CD14-positive monocyte (primary cell): ENCODE results near the gene LACRT. TPM values are rescaled to one million over a fixed set of nuclear protein-coding genes. Genes with fewer than 3 reads are reported as not detected.

ENCODE experiments used
- DNase-seq, 3 donors: peaks; one replicate each; pipeline ENCODE4 v3.0.0-alpha.2; 2011 to 2022
- H2AFZ ChIP-seq: 2 replicates; pipeline ENCODE4 v1.6.0; 2012; ENCODE audit warnings: mild to moderate bottlenecking, low read depth, low read length, inconsistent platforms; ENCODE audit not compliant: insufficient read depth, poor library complexity, severe bottlenecking
- H3K27ac ChIP-seq, 2 donors: 1 replicate in 1 of 2; 2 replicates in 1 of 2; pipeline ENCODE4 v1.5.1; 2012 to 2013; ENCODE audit warnings: low read length in 2 of 2, control low read depth in 1 of 2, inconsistent platforms in 1 of 2, low read depth in 1 of 2, mild to moderate bottlenecking in 1 of 2
- H3K27me3 ChIP-seq, 2 donors: one replicate each; pipeline versions ENCODE4 v1.6.0 to v1.6.1; 2011 to 2013; ENCODE audit warnings: low read length in 2 of 2; ENCODE audit not compliant: control insufficient read depth in 2 of 2, insufficient read depth in 2 of 2
- H3K36me3 ChIP-seq, 2 donors: replicated peaks in 1 of 2; 1 replicate in 1 of 2; 2 replicates in 1 of 2; pipeline versions ENCODE4 v1.5.1 to v1.6.1; 2012 to 2013; ENCODE audit warnings: low read length in 2 of 2, control low read depth in 1 of 2, inconsistent platforms in 1 of 2, mild to moderate bottlenecking in 1 of 2; ENCODE audit not compliant: insufficient read depth in 2 of 2, control insufficient read depth in 1 of 2
- H3K4me1 ChIP-seq, 2 donors: 1 replicate in 1 of 2; 2 replicates in 1 of 2; pipeline versions ENCODE4 v1.5.1 to v1.6.1; 2012 to 2013; ENCODE audit warnings: low read length in 2 of 2, control low read depth in 1 of 2, inconsistent platforms in 1 of 2, mild to moderate bottlenecking in 1 of 2, moderate library complexity in 1 of 2; ENCODE audit not compliant: insufficient read depth in 2 of 2, control insufficient read depth in 1 of 2
- H3K4me2 ChIP-seq: replicated peaks from 2 replicates; pipeline ENCODE3; 2012; ENCODE audit warnings: low read length, moderate library complexity, mild to moderate bottlenecking; ENCODE audit not compliant: poor library complexity, severe bottlenecking; ENCODE audit errors: extremely low read depth
- H3K4me3 ChIP-seq, 3 experiments: fragments of 200-600 bp in 1 of 3; sonication (generic) in 1 of 3; replicated peaks in 1 of 3; 1 replicate in 2 of 3; 2 replicates in 1 of 3; pipeline ENCODE4 v1.5.1; 2011 to 2013; ENCODE audit warnings: low read length in 3 of 3, mild to moderate bottlenecking in 3 of 3, control low read depth in 2 of 3, low read depth in 2 of 3, inconsistent platforms in 1 of 3, moderate library complexity in 1 of 3
- H3K79me2 ChIP-seq: 2 replicates; pipeline ENCODE4 v1.6.0; 2012; ENCODE audit warnings: mild to moderate bottlenecking, control low read depth, inconsistent platforms, low read length, moderate library complexity; ENCODE audit not compliant: insufficient read depth
- H3K9ac ChIP-seq: 2 replicates; pipeline ENCODE4 v1.6.0; 2017; ENCODE audit warnings: low read length, mild to moderate bottlenecking; ENCODE audit not compliant: insufficient read depth, poor library complexity, severe bottlenecking
- H3K9me3 ChIP-seq, 2 donors: replicated peaks in 1 of 2; 1 replicate in 1 of 2; 2 replicates in 1 of 2; pipeline versions ENCODE4 v1.5.1 to v1.6.1; 2012 to 2013; ENCODE audit warnings: low read length in 2 of 2, control low read depth in 1 of 2; ENCODE audit not compliant: control insufficient read depth in 1 of 2, insufficient read depth in 1 of 2
- H4K20me1 ChIP-seq: 2 replicates; pipeline ENCODE4 v1.6.0; 2012; ENCODE audit warnings: mild to moderate bottlenecking, low read length, control low read depth, moderate library complexity; ENCODE audit not compliant: insufficient read depth
- H3K27ac Mint-ChIP-seq, 7 donors: one replicate each; pipeline ENCODE4 v1.8.0; 2020; ENCODE audit warnings: mild to moderate bottlenecking in 7 of 7, mixed read lengths in 7 of 7, moderate library complexity in 6 of 7, inconsistent platforms in 2 of 7
- H3K27me3 Mint-ChIP-seq, 3 donors: one replicate each; pipeline ENCODE4 v1.8.0; 2021 to 2022; ENCODE audit warnings: low read depth in 3 of 3, mild to moderate bottlenecking in 3 of 3, mixed read lengths in 3 of 3, moderate library complexity in 3 of 3, inconsistent platforms in 1 of 3
- H3K36me3 Mint-ChIP-seq, 2 donors: one replicate each; pipeline ENCODE4 v1.8.0; 2020; ENCODE audit warnings: mixed read lengths in 2 of 2, inconsistent platforms in 1 of 2, mild to moderate bottlenecking in 1 of 2
- H3K4me1 Mint-ChIP-seq: one replicate; pipeline ENCODE4 v1.8.0; 2020; ENCODE audit warnings: mild to moderate bottlenecking, mixed read lengths
- H3K4me3 Mint-ChIP-seq, 2 donors: one replicate each; pipeline ENCODE4 v1.8.0; 2020; ENCODE audit warnings: mild to moderate bottlenecking in 2 of 2, mixed read lengths in 2 of 2, moderate library complexity in 1 of 2
- H3K9me3 Mint-ChIP-seq, 7 donors: one replicate each; pipeline ENCODE4 v1.8.0; 2020 to 2022; ENCODE audit warnings: mixed read lengths in 7 of 7, mild to moderate bottlenecking in 6 of 7, moderate library complexity in 6 of 7, inconsistent platforms in 2 of 7
- CTCF ChIP-seq: fragments of 200-600 bp; IDR thresholded peaks from one replicate; pipeline ENCODE4 v1.8.0; 2022; ENCODE audit warnings: antibody characterized with exemption, mild to moderate bottlenecking
- WGBS: methylation state at CpG from one replicate; pipeline ENCODE4 v1.1.5; 2013; ENCODE audit warnings: missing lambda C conversion rate; ENCODE audit not compliant: insufficient coverage; 5-methylcytosine and 5-hydroxymethylcytosine counted together
- intact Hi-C, 2 donors: fragments of 100-400 bp; cut with micrococcal nuclease; formaldehyde crosslinking; loops; one replicate each; pipeline versions ENCODE4 v1.15.0 to v1.15.1; 2023
- polyA plus RNA-seq, 3 donors: library from polyadenylated mRNA; depleted of rRNA in 1 of 3; unstranded in 2 of 3; stranded (reverse) in 1 of 3; fragments of 300-500 nt in 2 of 3; fragments of >200 nt in 1 of 3; fragmentation: Illumina TruSeq in 2 of 3; gene quantifications; 1 replicate in 2 of 3; 2 replicates in 1 of 3; pipeline ENCODE4 v1.2.3, GENCODE V29; 2012 to 2021

The LACRT gene
- polyA plus RNA-seq, 3 donors, result not detected

- Histone ChIP-seq H3K9me3 (no peaks in the 10 kb centered on the region), H3K9ac (no peak overlapping the region), H3K27me3 (peaks cover 5 to 10% of the 10 kb centered on the region in 2 donors), H2AFZ (no peak overlapping the region), H3K4me2 (no peak overlapping the region), H3K79me2 (no peaks in the 10 kb centered on the region), H3K27ac (no peak overlapping the region), H4K20me1 (no peaks in the 10 kb centered on the region), H3K4me1 (no peaks in the 10 kb centered on the region), H3K4me3 (no peak overlapping the region), H3K36me3 (no peaks in the 10 kb centered on the region)
- no peaks in the 10 kb centered on the region for H3K4me1 Mint-ChIP-seq
- peaks cover 0 to 3% (median 1%) of the 10 kb centered on the region in 7 donors for H3K9me3 Mint-ChIP-seq
- WGBS, result no CpG with 5 or more reads among the region's 1 CpG
- H3K27ac Mint-ChIP-seq, result no peak overlapping the region
- peaks cover 15 to 32% (median 28%) of the 10 kb centered on the region in 3 donors for H3K27me3 Mint-ChIP-seq
- H3K36me3 Mint-ChIP-seq, result no peaks in the 10 kb centered on the region
- DNase-seq, result no peak
- H3K4me3 Mint-ChIP-seq, result no peak overlapping the region
- TF ChIP-seq CTCF, result no peak
- intact Hi-C loops, result no loop called here
These were observed 48.0 kb upstream of the LACRT start for GRCh38 chr12:54682674-54683073.

GRCh38 chr12:54680374-54680773 is 45.7 kb upstream of the LACRT start:
- Mint-ChIP-seq H3K27me3 (peaks cover 15 to 29% (median 28%) of the 10 kb centered on the region in 3 donors), H3K36me3 (no peaks in the 10 kb centered on the region), H3K9me3 (peaks cover 0 to 1% (median 0%) of the 10 kb centered on the region in 7 donors), H3K27ac (no peak overlapping the region), H3K4me1 (no peaks in the 10 kb centered on the region), H3K4me3 (no peak overlapping the region)
- Histone ChIP-seq H3K9me3 (no peaks in the 10 kb centered on the region), H3K79me2 (no peaks in the 10 kb centered on the region), H3K4me3 (no peak overlapping the region), H3K4me1 (no peaks in the 10 kb centered on the region), H3K9ac (no peak overlapping the region), H3K36me3 (no peaks in the 10 kb centered on the region), H3K27me3 (peaks cover 5 to 12% of the 10 kb centered on the region in 2 donors), H4K20me1 (no peaks in the 10 kb centered on the region), H3K4me2 (no peak overlapping the region), H2AFZ (no peak overlapping the region), H3K27ac (no peak overlapping the region)
- intact Hi-C loops, result no loop called here
- peak; percentile 84 for TF ChIP-seq CTCF
- 74% methylated on average over 3 of the region's 3 CpGs for WGBS
- DNase-seq, result peak in 2 of 3 donors; percentile 3 to 17
